IMR-90 (cell line): ENCODE results near the gene STMN3. TPM values are rescaled to one million over a fixed set of nuclear protein-coding genes. Genes with fewer than 3 reads are reported as not detected.

Experiments used
- ATAC-seq: fragments of 200-7000 bp; cut with Tn5 transposase; 2 replicates; pipeline ENCODE4 v1.9.1; 2020; ENCODE audit warnings: low read depth, mild to moderate bottlenecking, moderate library complexity
- BruUV-seq: library from RNA; stranded (reverse); fragments of 400-500 nt; replicated peaks from 2 replicates; lab custom pipeline; 2021; lab: Mats Ljungman, UMichigan
- CTCF ChIA-PET: fragments of 300-600 bp; formaldehyde crosslinking; extraction: SDS; loops from one replicate; lab custom pipeline; 2021; ENCODE audit warnings: antibody characterized with exemption; lab: Yijun Ruan, JAX
- POLR2A ChIA-PET: fragments of 300-600 bp; sonication (Branson Sonifier 250); formaldehyde crosslinking; loops from one replicate; lab custom pipeline; 2022; ENCODE audit warnings: antibody characterized with exemption; ENCODE audit not compliant: unreplicated experiment; lab: Charles Lee
- DNase-seq: peaks from one replicate; pipeline ENCODE4 v3.0.0; 2013
- H2AFZ ChIP-seq: replicated peaks from 2 replicates; pipeline ENCODE3; 2013; ENCODE audit warnings: low read length, mild to moderate bottlenecking; ENCODE audit not compliant: poor library complexity
- H2AK5ac ChIP-seq: 2 replicates; pipeline ENCODE4 v1.6.1; 2013; ENCODE audit warnings: low read depth, low read length, inconsistent platforms
- H2AK9ac ChIP-seq: replicated peaks from 2 replicates; pipeline ENCODE3; 2013; ENCODE audit warnings: mild to moderate bottlenecking, low read depth, low read length, moderate library complexity; ENCODE audit not compliant: poor library complexity
- H2BK120ac ChIP-seq: 2 replicates; pipeline ENCODE4 v1.6.1; 2013; ENCODE audit warnings: low read depth, low read length, inconsistent platforms
- H2BK15ac ChIP-seq: 3 replicates; pipeline ENCODE4 v1.6.1; 2013; ENCODE audit warnings: low read depth, low read length, inconsistent platforms
- H2BK20ac ChIP-seq: 2 replicates; pipeline ENCODE4 v1.6.1; 2013; ENCODE audit warnings: low read depth, mild to moderate bottlenecking, inconsistent platforms, low read length, moderate library complexity
- H2BK5ac ChIP-seq: 2 replicates; pipeline ENCODE4 v1.6.1; 2013; ENCODE audit warnings: mild to moderate bottlenecking, low read depth, low read length, inconsistent platforms; ENCODE audit not compliant: poor library complexity, severe bottlenecking
- H3K14ac ChIP-seq: replicated peaks from 2 replicates; pipeline ENCODE4 v1.6.1; 2013; ENCODE audit warnings: low read depth, low read length, inconsistent platforms
- H3K18ac ChIP-seq: 2 replicates; pipeline ENCODE4 v1.6.1; 2013; ENCODE audit warnings: low read depth, low read length, control low read depth
- H3K23ac ChIP-seq: 2 replicates; pipeline ENCODE4 v1.6.1; 2013; ENCODE audit warnings: low read depth, low read length, inconsistent platforms
- H3K27ac ChIP-seq: 2 replicates; pipeline ENCODE4 v1.5.1; 2013; ENCODE audit warnings: mild to moderate bottlenecking, control low read depth, low read length; ENCODE audit not compliant: insufficient read depth
- H3K27me3 ChIP-seq: 2 replicates; pipeline ENCODE4 v1.6.1; 2013; ENCODE audit warnings: low read length; ENCODE audit not compliant: control insufficient read depth, insufficient read depth
- H3K36me3 ChIP-seq: 2 replicates; pipeline ENCODE4 v1.6.1; 2013; ENCODE audit warnings: low read length, mixed read lengths; ENCODE audit not compliant: control insufficient read depth, insufficient read depth
- H3K4ac ChIP-seq: 2 replicates; pipeline ENCODE4 v1.6.1; 2013; ENCODE audit warnings: low read depth, low read length, inconsistent platforms
- H3K4me1 ChIP-seq: 2 replicates; pipeline ENCODE4 v1.6.1; 2013; ENCODE audit warnings: low read length, mixed read lengths; ENCODE audit not compliant: control insufficient read depth, insufficient read depth
- H3K4me2 ChIP-seq: 2 replicates; pipeline ENCODE4 v1.6.1; 2013; ENCODE audit warnings: low read depth, mild to moderate bottlenecking, control low read depth, low read length, moderate library complexity
- H3K4me3 ChIP-seq: 2 replicates; pipeline ENCODE4 v1.5.1; 2013; ENCODE audit warnings: low read depth, mild to moderate bottlenecking, control low read depth, low read length, moderate library complexity; ENCODE audit not compliant: insufficient read depth
- H3K56ac ChIP-seq: 2 replicates; pipeline ENCODE4 v1.6.1; 2013; ENCODE audit warnings: low read length, inconsistent platforms; ENCODE audit not compliant: insufficient read depth; ENCODE audit errors: extremely low read depth
- H3K79me1 ChIP-seq, 2 experiments: 2 replicates each; pipeline ENCODE4 v1.6.1; 2013; ENCODE audit warnings: low read length in 2 of 2, inconsistent platforms in 1 of 2, low read depth in 1 of 2
- H3K9ac ChIP-seq: 2 replicates; pipeline ENCODE4 v1.6.1; 2013; ENCODE audit warnings: low read depth, low read length, control low read depth
- H3K9me1 ChIP-seq: 2 replicates; pipeline ENCODE4 v1.6.1; 2013; ENCODE audit warnings: low read length, inconsistent platforms; ENCODE audit not compliant: insufficient read depth
- H3K9me3 ChIP-seq: 2 replicates; pipeline ENCODE4 v1.6.1; 2013; ENCODE audit warnings: low read length; ENCODE audit not compliant: control insufficient read depth, insufficient read depth
- H4K20me1 ChIP-seq: 2 replicates; pipeline ENCODE4 v1.6.1; 2013; ENCODE audit warnings: low read length, inconsistent platforms; ENCODE audit not compliant: insufficient read depth
- H4K5ac ChIP-seq: 2 replicates; pipeline ENCODE4 v1.6.1; 2013; ENCODE audit warnings: mild to moderate bottlenecking, low read depth, low read length, control low read depth
- H4K8ac ChIP-seq, 2 experiments: 2 replicates each; pipeline ENCODE4 v1.6.1; 2013; ENCODE audit warnings: low read depth in 2 of 2, low read length in 2 of 2, control low read depth in 1 of 2, inconsistent platforms in 1 of 2
- H4K91ac ChIP-seq: 2 replicates; pipeline ENCODE4 v1.6.1; 2013; ENCODE audit warnings: low read depth, low read length, inconsistent platforms; ENCODE audit not compliant: insufficient read depth
- BHLHE40 ChIP-seq: fragments of 150-350 bp; IDR thresholded peaks from 2 replicates; pipeline ENCODE4 v1.6.1; 2016; ENCODE audit warnings: mild to moderate bottlenecking, low read depth, low read length
- CEBPB ChIP-seq: IDR thresholded peaks from 2 replicates; pipeline ENCODE4 v1.6.1; 2012; ENCODE audit warnings: low read depth, low read length, improper control_type of control experiment
- ELK1 ChIP-seq: fragments of 150-350 bp; IDR thresholded peaks from 2 replicates; pipeline ENCODE4 v1.6.1; 2016; ENCODE audit warnings: low read depth, mild to moderate bottlenecking, low read length, moderate library complexity, borderline replicate concordance
- FOS ChIP-seq: fragments of 150-350 bp; IDR thresholded peaks from 2 replicates; pipeline ENCODE4 v1.6.1; 2016; ENCODE audit warnings: low read depth, low read length
- MAFK ChIP-seq: IDR thresholded peaks from 2 replicates; pipeline ENCODE4 v1.6.1; 2012; ENCODE audit warnings: low read depth, low read length, improper control_type of control experiment
- MAZ ChIP-seq: IDR thresholded peaks from 2 replicates; pipeline ENCODE4 v1.6.1; 2012; ENCODE audit warnings: low read depth, mild to moderate bottlenecking, low read length, improper control_type of control experiment, moderate library complexity, borderline replicate concordance
- NFE2L2 ChIP-seq: fragments of 150-350 bp; IDR thresholded peaks from 2 replicates; pipeline ENCODE4 v1.6.1; 2016; ENCODE audit warnings: low read depth, mild to moderate bottlenecking, low read length
- WGBS, 2 experiments: methylation state at CpG; one replicate each; pipeline versions ENCODE4 v1.1.5 to v1.1.7; 2013; ENCODE audit warnings: missing lambda C conversion rate in 2 of 2; ENCODE audit not compliant: insufficient read length in 1 of 2; ENCODE audit errors: extremely low coverage in 2 of 2; 5-methylcytosine and 5-hydroxymethylcytosine counted together
- dilution Hi-C: fragments of 300-500 bp; cut with HindIII; formaldehyde crosslinking; loops from one replicate; pipeline ENCODE4 v1.14.3; 2018; ENCODE audit warnings: low sequenced_read_pairs; ENCODE audit not compliant: unreplicated experiment
- in situ Hi-C: fragments of 300-500 bp; cut with MboI; formaldehyde crosslinking; loops from 3 replicates; pipeline ENCODE4 v1.14.3; 2019; ENCODE audit warnings: low sequenced_read_pairs, inconsistent platforms, mixed read lengths
- intact Hi-C: fragments of 100-400 bp; cut with micrococcal nuclease; formaldehyde crosslinking; loops from 2 replicates; pipeline ENCODE4 v1.10.0; 2022
- polyA plus RNA-seq, 3 experiments: library from polyadenylated mRNA; depleted of rRNA; stranded (reverse); fragments of >200 nt; gene quantifications; 2 replicates each; pipeline ENCODE4 v1.2.3, GENCODE V29; 2012; ENCODE audit warnings: low replicate concordance in 1 of 3
- total RNA-seq: library from RNA; depleted of rRNA; stranded (reverse); fragments of >200 nt; gene quantifications from 2 replicates; pipeline ENCODE4 v1.2.3, GENCODE V29; 2012
- TF ChIP-seq, protein P1 (sequence below): fragments of 150-350 bp; IDR thresholded peaks from 2 replicates; pipeline ENCODE4 v1.6.1; 2017; ENCODE audit warnings: mild to moderate bottlenecking, antibody characterized with exemption, low read length, low read depth
- TF ChIP-seq, protein P2 (sequence below): conservative IDR thresholded peaks from 2 replicates; pipeline ENCODE4 v1.5.1; 2012; ENCODE audit warnings: mild to moderate bottlenecking, low read depth, low read length, improper control_type of control experiment

The STMN3 gene
- total and polyA plus RNA-seq, 2 of the 4 experiments (the other 2 are of a cell fraction), result 20.3 to 62.3 TPM

DNA sequence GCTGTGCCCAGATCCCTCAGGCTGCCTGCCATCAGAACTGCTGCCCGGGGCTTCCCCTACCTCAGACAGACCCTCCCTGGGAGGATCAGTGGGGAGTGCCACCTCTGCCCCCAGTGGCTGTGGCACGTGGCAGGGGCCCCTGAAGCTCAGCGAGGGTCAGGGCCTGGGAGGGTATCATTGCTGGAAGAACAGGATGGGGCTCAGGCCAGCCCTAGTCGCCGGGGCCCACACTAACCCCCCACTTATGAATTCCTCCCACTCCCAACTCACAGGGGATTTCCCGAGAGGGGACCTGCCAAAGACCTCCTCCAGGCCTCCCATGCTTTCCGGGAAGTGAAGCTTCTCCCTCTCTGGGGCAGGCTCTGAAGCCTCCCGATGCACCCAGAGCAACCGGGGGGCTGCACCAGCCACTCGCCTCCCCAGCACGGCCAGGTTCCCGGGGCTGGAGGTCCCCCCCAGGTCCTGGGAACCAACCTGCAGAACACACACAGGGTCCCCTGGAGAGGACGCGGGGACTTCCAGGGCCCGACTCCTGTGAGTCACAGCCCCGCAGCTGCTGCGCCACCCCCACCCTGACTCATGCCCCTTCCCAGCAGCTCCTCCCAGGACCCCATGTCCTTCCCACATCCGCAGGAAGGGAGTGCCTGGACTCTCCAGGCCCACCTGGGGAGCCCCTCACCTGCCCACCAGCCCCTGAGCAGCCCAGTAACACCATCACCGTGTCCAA, 45.7 kb upstream of the STMN3 start:
- intact Hi-C loops, result no loop called here
- peak overlapping the region; percentile 82 for H3K18ac ChIP-seq

More for the DNA sequence above, 45.7 kb upstream of the STMN3 start:
- H3K36me3 ChIP-seq, result peaks cover 12% of the 10 kb centered on the region; the same call in 1 of the 2 replicates
- H2BK15ac ChIP-seq, result peak overlapping the region; percentile 75; the same call in 1 of the 3 replicates
- H3K27me3 ChIP-seq, result no peaks in the 10 kb centered on the region
- in situ Hi-C loops (no loop called here), dilution Hi-C loops (no loop called here)
- TF ChIP-seq FOS (peak; percentile 98), BHLHE40 (peak; percentile 59), MAZ (peak; percentile 83; the same call in 1 of the 2 replicates), NFE2L2 (peak; percentile 62; the same call in 1 of the 2 replicates), CEBPB (no peak), MAFK (no peak), ELK1 (no peak)
- TF ChIP-seq, protein P1, sequence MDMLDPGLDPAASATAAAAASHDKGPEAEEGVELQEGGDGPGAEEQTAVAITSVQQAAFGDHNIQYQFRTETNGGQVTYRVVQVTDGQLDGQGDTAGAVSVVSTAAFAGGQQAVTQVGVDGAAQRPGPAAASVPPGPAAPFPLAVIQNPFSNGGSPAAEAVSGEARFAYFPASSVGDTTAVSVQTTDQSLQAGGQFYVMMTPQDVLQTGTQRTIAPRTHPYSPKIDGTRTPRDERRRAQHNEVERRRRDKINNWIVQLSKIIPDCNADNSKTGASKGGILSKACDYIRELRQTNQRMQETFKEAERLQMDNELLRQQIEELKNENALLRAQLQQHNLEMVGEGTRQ, result peak; percentile 32; the same call in 1 of the 2 replicates
- TF ChIP-seq, protein P2, sequence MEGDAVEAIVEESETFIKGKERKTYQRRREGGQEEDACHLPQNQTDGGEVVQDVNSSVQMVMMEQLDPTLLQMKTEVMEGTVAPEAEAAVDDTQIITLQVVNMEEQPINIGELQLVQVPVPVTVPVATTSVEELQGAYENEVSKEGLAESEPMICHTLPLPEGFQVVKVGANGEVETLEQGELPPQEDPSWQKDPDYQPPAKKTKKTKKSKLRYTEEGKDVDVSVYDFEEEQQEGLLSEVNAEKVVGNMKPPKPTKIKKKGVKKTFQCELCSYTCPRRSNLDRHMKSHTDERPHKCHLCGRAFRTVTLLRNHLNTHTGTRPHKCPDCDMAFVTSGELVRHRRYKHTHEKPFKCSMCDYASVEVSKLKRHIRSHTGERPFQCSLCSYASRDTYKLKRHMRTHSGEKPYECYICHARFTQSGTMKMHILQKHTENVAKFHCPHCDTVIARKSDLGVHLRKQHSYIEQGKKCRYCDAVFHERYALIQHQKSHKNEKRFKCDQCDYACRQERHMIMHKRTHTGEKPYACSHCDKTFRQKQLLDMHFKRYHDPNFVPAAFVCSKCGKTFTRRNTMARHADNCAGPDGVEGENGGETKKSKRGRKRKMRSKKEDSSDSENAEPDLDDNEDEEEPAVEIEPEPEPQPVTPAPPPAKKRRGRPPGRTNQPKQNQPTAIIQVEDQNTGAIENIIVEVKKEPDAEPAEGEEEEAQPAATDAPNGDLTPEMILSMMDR, result no peak
- ATAC-seq, result peak; percentile 84
- peak overlapping the region; percentile 88 for H2AK9ac ChIP-seq
- H3K9ac ChIP-seq, result peak overlapping the region; percentile 56
- no peaks in the 10 kb centered on the region for H3K9me1 ChIP-seq
- H3K4ac ChIP-seq, result peak overlapping the region; percentile 96
- peak overlapping the region; percentile 98 for H2BK5ac ChIP-seq
- peak overlapping the region; percentile 78 for H2AK5ac ChIP-seq
- H2BK120ac ChIP-seq, result peak overlapping the region; percentile 85
- ChIA-PET CTCF (interaction anchor here (1.5 kb wide), 1 partner anchor 9 kb away, joined by 8 read pairs; the partner anchor contains the start of genes ARFRP1 and ZGPAT), POLR2A (interaction anchor here (0.6 to 1.6 kb wide), 3 partner anchors 9 to 179 kb away, joined by 3 to 5 read pairs (median 4); partner anchors contain the start of genes ARFRP1 and ZGPAT)
- WGBS, 2 experiments, result no CpG with 5 or more reads among the region's 19 CpGs
- peaks cover 11 to 58% of the 10 kb centered on the region in 2 experiments; a peak in 3 of 4 replicates for H3K79me1 ChIP-seq
- no peak overlapping the region for H3K4me3 ChIP-seq
- peak overlapping the region; percentile 97 for H4K91ac ChIP-seq
- peak overlapping the region; percentile 91 to 92 for H4K8ac ChIP-seq
- peak overlapping the region; percentile 68 for H3K23ac ChIP-seq
- no peaks in the 10 kb centered on the region for H4K20me1 ChIP-seq
- peak overlapping the region; percentile 81 for H4K5ac ChIP-seq
- peak overlapping the region; percentile 73 for H2AFZ ChIP-seq
- BruUV-seq, result no TSS peak
- H2BK20ac ChIP-seq, result peak overlapping the region; percentile 82
- H3K4me2 ChIP-seq, result peak overlapping the region; percentile 68
- peak; percentile 94 for DNase-seq
- peak overlapping the region; percentile 76 for H3K27ac ChIP-seq
- H3K14ac ChIP-seq, result peak overlapping the region; percentile 81; the same call in 1 of the 2 replicates
- H3K9me3 ChIP-seq, result no peaks in the 10 kb centered on the region
- peaks cover 22% of the 10 kb centered on the region for H3K4me1 ChIP-seq
- H3K56ac ChIP-seq, result peak overlapping the region; percentile 31
